Measurements from ENCODE around the gene UBL3.

The UBL3 gene

GRCh38 chr13:29882076-29882475, 31.7 kb upstream of the UBL3 start:
- no peak overlapping the region for H3K4me3 ChIP-seq (ENCODE audit: low read length)
- H3K9ac ChIP-seq (ENCODE audit: low read length): no peak overlapping the region
- H3K4me1 ChIP-seq (ENCODE audit: control insufficient read depth, insufficient read depth, low read length): peaks cover 21% of the 10 kb centered on the region
- H3K9me3 ChIP-seq (ENCODE audit: control insufficient read depth, low read length): no peaks in the 10 kb centered on the region
- H3K27me3 ChIP-seq (ENCODE audit: control insufficient read depth, insufficient read depth, low read length): no peaks in the 10 kb centered on the region
- no peaks in the 10 kb centered on the region for H3K36me3 ChIP-seq (ENCODE audit: control insufficient read depth, insufficient read depth, low read length)

GRCh38 chr13:29878101-29878500, 27.7 kb upstream of the UBL3 start:
- Histone ChIP-seq H3K4me3 (ENCODE audit: low read length) (no peak overlapping the region), H3K9me3 (ENCODE audit: control insufficient read depth, low read length) (no peaks in the 10 kb centered on the region), H3K36me3 (ENCODE audit: control insufficient read depth, insufficient read depth, low read length) (no peaks in the 10 kb centered on the region)

GRCh38 chr13:29877456-29878078, 27.1 kb upstream of the UBL3 start:
- no peaks in the 10 kb centered on the region for H3K36me3 ChIP-seq (ENCODE audit: control insufficient read depth, insufficient read depth, low read length)
- H3K9me3 ChIP-seq (ENCODE audit: control insufficient read depth, low read length): no peaks in the 10 kb centered on the region
- peaks cover 28% of the 10 kb centered on the region for H3K4me1 ChIP-seq (ENCODE audit: control insufficient read depth, insufficient read depth, low read length)
- no peaks in the 10 kb centered on the region for H3K27me3 ChIP-seq (ENCODE audit: control insufficient read depth, insufficient read depth, low read length)
- H3K9ac ChIP-seq (ENCODE audit: low read length): no peak overlapping the region
- H3K4me3 ChIP-seq (ENCODE audit: low read length): no peak overlapping the region

More at GRCh38 chr13:29878101-29878500, 27.7 kb upstream of the UBL3 start:
- Histone ChIP-seq H3K4me1 (ENCODE audit: control insufficient read depth, insufficient read depth, low read length) (peaks cover 23% of the 10 kb centered on the region), H3K27me3 (ENCODE audit: control insufficient read depth, insufficient read depth, low read length) (no peaks in the 10 kb centered on the region), H3K9ac (ENCODE audit: low read length) (no peak overlapping the region)

- Histone ChIP-seq H3K27me3 (ENCODE audit: control insufficient read depth, insufficient read depth, low read length) (no peaks in the 10 kb centered on the region), H3K9ac (ENCODE audit: low read length) (no peak overlapping the region)
Observed at GRCh38 chr13:29875646-29876045, 25.2 kb upstream of the UBL3 start.

GRCh38 chr13:29868581-29868980, 18.2 kb upstream of the UBL3 start:
- H3K4me3 ChIP-seq (ENCODE audit: low read length): no peak overlapping the region
- no peak overlapping the region for H3K9ac ChIP-seq (ENCODE audit: low read length)
- H3K27me3 ChIP-seq (ENCODE audit: control insufficient read depth, insufficient read depth, low read length): no peaks in the 10 kb centered on the region
- H3K4me1 ChIP-seq (ENCODE audit: control insufficient read depth, insufficient read depth, low read length): peaks cover 9% of the 10 kb centered on the region
- H3K36me3 ChIP-seq (ENCODE audit: control insufficient read depth, insufficient read depth, low read length): no peaks in the 10 kb centered on the region
- no peaks in the 10 kb centered on the region for H3K9me3 ChIP-seq (ENCODE audit: control insufficient read depth, low read length)

More at GRCh38 chr13:29875646-29876045, 25.2 kb upstream of the UBL3 start:
- Histone ChIP-seq H3K36me3 (ENCODE audit: control insufficient read depth, insufficient read depth, low read length) (no peaks in the 10 kb centered on the region), H3K4me3 (ENCODE audit: low read length) (no peak overlapping the region), H3K4me1 (ENCODE audit: control insufficient read depth, insufficient read depth, low read length) (peaks cover 30% of the 10 kb centered on the region), H3K9me3 (ENCODE audit: control insufficient read depth, low read length) (no peaks in the 10 kb centered on the region)

- Histone ChIP-seq H3K9ac (ENCODE audit: low read length) (no peak overlapping the region), H3K4me3 (ENCODE audit: low read length) (no peak overlapping the region), H3K27me3 (ENCODE audit: control insufficient read depth, insufficient read depth, low read length) (no peaks in the 10 kb centered on the region), H3K9me3 (ENCODE audit: control insufficient read depth, low read length) (no peaks in the 10 kb centered on the region), H3K4me1 (ENCODE audit: control insufficient read depth, insufficient read depth, low read length) (no peaks in the 10 kb centered on the region), H3K36me3 (ENCODE audit: control insufficient read depth, insufficient read depth, low read length) (no peaks in the 10 kb centered on the region)
Observed at GRCh38 chr13:29865934-29866333, 15.5 kb upstream of the UBL3 start.

- Histone ChIP-seq H3K4me1 (ENCODE audit: control insufficient read depth, insufficient read depth, low read length) (peaks cover 6% of the 10 kb centered on the region), H3K9ac (ENCODE audit: low read length) (no peak overlapping the region), H3K4me3 (ENCODE audit: low read length) (no peak overlapping the region), H3K36me3 (ENCODE audit: control insufficient read depth, insufficient read depth, low read length) (no peaks in the 10 kb centered on the region), H3K27me3 (ENCODE audit: control insufficient read depth, insufficient read depth, low read length) (no peaks in the 10 kb centered on the region), H3K9me3 (ENCODE audit: control insufficient read depth, low read length) (no peaks in the 10 kb centered on the region)
Observed at GRCh38 chr13:29861694-29862110, 11.3 kb upstream of the UBL3 start.

- Histone ChIP-seq H3K9ac (ENCODE audit: low read length) (no peak overlapping the region), H3K4me1 (ENCODE audit: control insufficient read depth, insufficient read depth, low read length) (peaks cover 14% of the 10 kb centered on the region), H3K36me3 (ENCODE audit: control insufficient read depth, insufficient read depth, low read length) (no peaks in the 10 kb centered on the region), H3K4me3 (ENCODE audit: low read length) (no peak overlapping the region), H3K9me3 (ENCODE audit: control insufficient read depth, low read length) (no peaks in the 10 kb centered on the region), H3K27me3 (ENCODE audit: control insufficient read depth, insufficient read depth, low read length) (no peaks in the 10 kb centered on the region)
Observed at GRCh38 chr13:29859971-29860370, 9.6 kb upstream of the UBL3 start.

GRCh38 chr13:29858667-29859066, 8.2 kb upstream of the UBL3 start:
- no peaks in the 10 kb centered on the region for H3K27me3 ChIP-seq (ENCODE audit: control insufficient read depth, insufficient read depth, low read length)
- no peaks in the 10 kb centered on the region for H3K36me3 ChIP-seq (ENCODE audit: control insufficient read depth, insufficient read depth, low read length)
- peaks cover 14% of the 10 kb centered on the region for H3K4me1 ChIP-seq (ENCODE audit: control insufficient read depth, insufficient read depth, low read length)
- H3K9me3 ChIP-seq (ENCODE audit: control insufficient read depth, low read length): no peaks in the 10 kb centered on the region
- H3K4me3 ChIP-seq (ENCODE audit: low read length): no peak overlapping the region
- H3K9ac ChIP-seq (ENCODE audit: low read length): no peak overlapping the region

GRCh38 chr13:29858231-29858630, 7.8 kb upstream of the UBL3 start:
- no peaks in the 10 kb centered on the region for H3K36me3 ChIP-seq (ENCODE audit: control insufficient read depth, insufficient read depth, low read length)
- H3K4me1 ChIP-seq (ENCODE audit: control insufficient read depth, insufficient read depth, low read length): peaks cover 14% of the 10 kb centered on the region
- H3K27me3 ChIP-seq (ENCODE audit: control insufficient read depth, insufficient read depth, low read length): no peaks in the 10 kb centered on the region
- H3K4me3 ChIP-seq (ENCODE audit: low read length): no peak overlapping the region
- H3K9ac ChIP-seq (ENCODE audit: low read length): no peak overlapping the region
- H3K9me3 ChIP-seq (ENCODE audit: control insufficient read depth, low read length): no peaks in the 10 kb centered on the region

GRCh38 chr13:29857085-29857484, 6.7 kb upstream of the UBL3 start:
- Histone ChIP-seq H3K9ac (ENCODE audit: low read length) (no peak overlapping the region), H3K4me1 (ENCODE audit: control insufficient read depth, insufficient read depth, low read length) (peaks cover 14% of the 10 kb centered on the region), H3K4me3 (ENCODE audit: low read length) (no peak overlapping the region), H3K36me3 (ENCODE audit: control insufficient read depth, insufficient read depth, low read length) (no peaks in the 10 kb centered on the region), H3K9me3 (ENCODE audit: control insufficient read depth, low read length) (no peaks in the 10 kb centered on the region), H3K27me3 (ENCODE audit: control insufficient read depth, insufficient read depth, low read length) (no peaks in the 10 kb centered on the region)

GRCh38 chr13:29856426-29856825, 6.0 kb upstream of the UBL3 start:
- H3K9me3 ChIP-seq (ENCODE audit: control insufficient read depth, low read length): no peaks in the 10 kb centered on the region
- H3K36me3 ChIP-seq (ENCODE audit: control insufficient read depth, insufficient read depth, low read length): no peaks in the 10 kb centered on the region
- no peaks in the 10 kb centered on the region for H3K27me3 ChIP-seq (ENCODE audit: control insufficient read depth, insufficient read depth, low read length)
- H3K4me1 ChIP-seq (ENCODE audit: control insufficient read depth, insufficient read depth, low read length): peaks cover 14% of the 10 kb centered on the region
- H3K9ac ChIP-seq (ENCODE audit: low read length): no peak overlapping the region
- no peak overlapping the region for H3K4me3 ChIP-seq (ENCODE audit: low read length)

GRCh38 chr13:29855784-29856183, 5.4 kb upstream of the UBL3 start:
- no peaks in the 10 kb centered on the region for H3K27me3 ChIP-seq (ENCODE audit: control insufficient read depth, insufficient read depth, low read length)
- H3K9me3 ChIP-seq (ENCODE audit: control insufficient read depth, low read length): no peaks in the 10 kb centered on the region
- H3K9ac ChIP-seq (ENCODE audit: low read length): no peak overlapping the region

More at GRCh38 chr13:29855784-29856183, 5.4 kb upstream of the UBL3 start:
- no peaks in the 10 kb centered on the region for H3K36me3 ChIP-seq (ENCODE audit: control insufficient read depth, insufficient read depth, low read length)
- H3K4me3 ChIP-seq (ENCODE audit: low read length): no peak overlapping the region
- H3K4me1 ChIP-seq (ENCODE audit: control insufficient read depth, insufficient read depth, low read length): peaks cover 18% of the 10 kb centered on the region

Data from mucosa of stomach (tissue), 1 donor.